Stimulated activated CD4-positive, alpha-beta T cell treated with anti-CD3 and anti-CD28 coated beads, Interleukin-2, amount 100 ng/mL, for 24 hours (primary cell): Measurements from ENCODE around the gene NIM1K.
"Not testable (repeated sequence)": the region's sequence is repeated elsewhere in the genome, so short reads cannot be mapped to it uniquely, and the experiment has no call there.

Experiments used
- DNase-seq, 2 donors: peaks; one replicate each; pipeline ENCODE4 v3.0.0-alpha.2; 2020

The NIM1K gene

DNA sequence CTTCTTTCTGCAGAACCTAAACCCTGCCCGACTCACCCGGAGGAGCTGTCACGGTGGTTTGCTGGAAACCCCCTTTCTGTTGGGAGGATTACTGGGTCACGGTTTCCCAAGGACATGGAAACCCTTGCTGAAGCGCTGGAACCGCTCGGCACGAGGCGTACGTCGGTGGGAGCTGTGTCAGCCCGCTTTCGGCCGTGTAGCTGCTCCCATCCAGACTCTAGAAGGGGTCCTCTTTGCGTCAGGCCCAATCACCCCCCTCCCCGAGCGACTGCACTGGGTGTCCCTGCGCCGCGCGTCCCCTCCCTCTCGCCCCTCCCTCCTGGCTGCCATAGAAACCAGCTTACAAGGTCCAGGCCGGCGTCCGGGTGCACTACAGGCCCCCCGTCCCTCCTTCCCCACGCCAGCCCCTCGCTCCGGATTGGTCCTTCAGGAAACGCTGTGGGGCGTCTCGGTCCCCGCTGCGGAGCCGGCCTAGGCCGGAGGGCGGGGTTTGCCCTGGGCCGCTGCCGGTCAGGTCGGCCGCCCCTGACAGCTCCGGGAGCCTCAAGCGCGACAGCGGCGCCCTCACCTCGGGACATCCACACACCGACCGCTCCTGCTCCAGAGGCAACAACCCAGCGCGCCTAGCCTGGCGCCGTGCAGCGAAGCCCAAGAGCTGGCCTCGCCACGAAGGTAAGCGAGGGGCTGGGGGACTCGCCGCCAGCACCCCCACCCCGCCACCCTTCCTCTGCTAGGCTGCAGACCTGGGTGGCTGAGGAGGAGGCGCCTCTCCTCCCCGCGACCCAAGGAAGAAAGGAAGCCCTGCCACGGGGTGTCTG, at the start of gene NIM1K:
Gene NIM1K (plus strand): TSS at position 486 of the 818 bp plus-strand sequence. CDS start 53,551 bp downstream, outside the sequence.
- peak; percentile 41 to 56 for DNase-seq

DNA sequence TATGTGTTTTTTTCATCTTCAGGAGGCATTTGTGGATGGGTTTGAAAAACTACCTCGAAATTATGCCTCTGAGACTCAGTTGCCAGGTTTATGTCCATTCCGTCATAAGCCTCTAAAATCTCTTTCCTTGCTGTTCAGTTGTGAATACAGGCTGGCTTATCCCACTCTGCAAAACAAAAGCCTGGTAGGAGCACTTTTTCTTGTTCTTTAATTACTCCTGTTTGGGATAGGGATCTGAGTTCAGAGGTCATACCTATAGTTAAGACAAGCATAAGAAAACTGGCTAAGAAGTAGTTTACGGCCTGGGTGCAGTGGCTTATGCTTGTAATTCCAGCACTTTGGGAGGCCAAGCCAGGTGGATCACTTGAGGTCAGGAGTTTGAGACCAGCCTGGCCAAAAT, 47.0 kb upstream of the NIM1K start:
- no peak for DNase-seq

DNA sequence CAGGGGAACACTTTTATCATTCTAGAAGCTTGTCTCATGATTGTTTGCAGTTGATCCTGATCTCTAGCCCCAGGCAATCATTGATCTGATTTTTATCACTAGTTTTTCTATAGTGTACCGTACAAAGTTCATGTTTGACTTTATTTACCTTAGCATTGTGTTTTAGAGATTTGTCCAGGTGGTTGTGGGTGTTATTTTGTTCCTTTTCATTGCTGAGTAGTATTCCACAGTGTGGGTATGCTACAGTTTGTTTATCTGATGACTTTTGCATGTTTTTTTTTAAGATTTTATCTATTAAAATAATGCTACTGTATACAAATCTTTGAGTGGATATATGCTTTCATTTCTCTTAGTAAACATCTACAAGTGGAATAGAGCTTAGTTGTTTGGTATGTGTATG, 45.1 kb upstream of the NIM1K start:
- DNase-seq, result no peak

DNA sequence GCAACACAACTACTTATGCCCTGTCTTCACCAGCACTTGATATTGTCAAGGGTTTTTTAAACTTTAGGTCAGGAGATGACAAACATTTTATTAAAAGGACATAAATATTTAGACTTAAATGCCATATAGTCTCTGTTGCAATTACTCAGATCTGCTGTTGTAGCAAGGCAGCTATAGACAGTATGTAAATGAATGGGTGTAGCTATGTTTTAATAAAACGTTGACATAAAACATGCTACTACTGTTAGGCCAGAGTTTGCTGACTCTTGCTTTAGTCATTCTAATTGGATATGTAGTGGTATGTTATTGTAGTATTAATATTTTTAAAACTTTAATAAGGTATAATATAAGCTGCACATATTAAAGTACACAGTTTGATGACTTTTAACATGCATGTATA, 43.6 kb upstream of the NIM1K start:
- no peak for DNase-seq

GRCh38 chr5:43149231-43149630, 42.8 kb upstream of the NIM1K start:
- no peak for DNase-seq

- no peak for DNase-seq
These were observed 42.0 kb upstream of the NIM1K start for GRCh38 chr5:43150075-43150474.

DNA sequence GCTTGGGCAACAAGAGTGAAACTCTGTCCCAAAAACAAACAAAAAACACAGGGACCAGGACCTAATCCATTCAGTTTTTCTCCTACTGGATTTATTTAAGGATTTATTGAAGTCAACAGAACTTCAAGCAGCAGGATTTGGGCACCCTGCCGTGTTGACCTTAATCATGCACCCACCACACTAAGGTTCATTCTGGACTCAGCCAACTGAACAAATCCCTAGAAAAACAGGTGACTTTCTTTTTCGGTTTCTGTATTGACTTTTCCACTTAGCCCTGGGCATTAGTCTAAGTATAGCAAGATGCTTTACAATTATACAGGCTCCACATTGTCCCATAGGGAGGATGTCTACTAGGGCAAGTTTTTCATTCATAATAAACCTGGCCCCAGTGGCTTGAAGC, 41.3 kb upstream of the NIM1K start:
- DNase-seq, result no peak

GRCh38 chr5:43152946-43153345, 39.1 kb upstream of the NIM1K start:
- no peak for DNase-seq

DNA sequence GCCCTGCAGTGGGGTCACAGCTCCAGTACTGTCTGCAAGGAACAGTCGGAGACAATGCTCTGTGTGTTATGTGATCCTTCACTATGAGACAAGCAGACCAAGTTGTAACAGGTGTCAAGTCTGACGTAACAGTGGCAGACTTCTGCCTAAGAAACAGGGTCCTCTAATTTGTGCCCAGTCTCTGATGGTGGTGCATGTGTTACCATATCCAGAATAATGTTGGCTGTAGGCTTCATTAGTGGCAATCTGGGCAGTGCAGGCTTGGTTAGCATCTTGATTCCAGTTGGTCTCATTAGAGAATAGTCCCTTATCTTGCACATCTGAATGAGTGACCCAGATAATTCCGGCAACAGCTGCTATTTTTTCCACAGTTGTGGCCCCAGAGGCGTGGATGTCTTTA, 37.6 kb upstream of the NIM1K start:
- no peak for DNase-seq

- no peak for DNase-seq
These were observed 36.5 kb upstream of the NIM1K start for GRCh38 chr5:43155394-43156096.

GRCh38 chr5:43156388-43156787, 35.6 kb upstream of the NIM1K start:
- DNase-seq, result no peak

DNA sequence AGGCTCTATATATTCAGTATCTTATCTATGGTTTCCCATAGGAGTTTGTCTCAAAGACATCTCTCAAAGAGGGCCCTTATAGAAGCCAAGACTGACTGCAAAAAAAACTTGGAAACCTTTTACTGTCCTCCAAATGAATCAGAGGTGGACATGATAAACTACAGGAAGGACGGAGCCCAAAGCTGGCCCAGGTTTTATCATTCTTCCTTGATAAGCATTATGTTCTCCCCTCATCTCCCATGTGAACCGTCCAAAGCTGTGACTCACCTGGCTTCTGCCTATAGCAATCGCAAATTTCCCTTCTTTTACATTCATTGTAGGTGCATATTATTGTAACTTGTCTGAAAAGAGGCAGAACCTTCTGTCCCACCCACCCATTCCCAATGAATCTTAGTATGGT, 35.0 kb upstream of the NIM1K start:
- no peak for DNase-seq

- DNase-seq, result no peak
These were observed 30.8 kb upstream of the NIM1K start for GRCh38 chr5:43161244-43161643.

GRCh38 chr5:43164801-43165200, 27.2 kb upstream of the NIM1K start:
- DNase-seq, result not testable (repeated sequence)

DNA sequence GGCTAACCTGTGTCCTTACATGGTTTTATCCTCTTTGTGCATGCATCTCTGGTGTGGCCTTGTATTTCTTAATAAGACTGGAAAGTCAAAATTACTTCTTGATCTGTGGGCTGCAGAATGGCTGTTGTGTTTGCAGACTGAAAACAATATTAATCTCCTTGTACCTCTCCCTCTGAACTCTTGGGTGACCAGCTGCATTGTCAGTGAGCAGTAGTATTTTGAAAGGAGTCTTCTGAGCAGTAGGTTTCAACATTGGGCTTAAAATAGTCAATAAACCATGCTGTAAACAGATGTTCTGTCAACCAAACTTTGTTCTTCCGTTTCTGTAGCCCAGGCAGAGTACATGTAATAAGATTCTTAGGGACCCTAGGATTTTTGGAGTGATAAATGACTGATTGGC, 26.7 kb upstream of the NIM1K start:
- DNase-seq, result no peak

- DNase-seq, result no peak
These were observed 23.9 kb upstream of the NIM1K start for GRCh38 chr5:43168175-43168574.

- DNase-seq, result no peak
These were observed 20.6 kb upstream of the NIM1K start for GRCh38 chr5:43171451-43171850.

GRCh38 chr5:43171926-43172325, 20.1 kb upstream of the NIM1K start:
- no peak for DNase-seq

GRCh38 chr5:43172779-43173178, 19.2 kb upstream of the NIM1K start:
- DNase-seq, result no peak

- no peak for DNase-seq
These were observed 17.4 kb upstream of the NIM1K start for GRCh38 chr5:43174586-43174985.

- DNase-seq, result no peak
These were observed 12.2 kb upstream of the NIM1K start for GRCh38 chr5:43179836-43180235.

GRCh38 chr5:43182421-43182820, 9.6 kb upstream of the NIM1K start:
- DNase-seq, result no peak

DNA sequence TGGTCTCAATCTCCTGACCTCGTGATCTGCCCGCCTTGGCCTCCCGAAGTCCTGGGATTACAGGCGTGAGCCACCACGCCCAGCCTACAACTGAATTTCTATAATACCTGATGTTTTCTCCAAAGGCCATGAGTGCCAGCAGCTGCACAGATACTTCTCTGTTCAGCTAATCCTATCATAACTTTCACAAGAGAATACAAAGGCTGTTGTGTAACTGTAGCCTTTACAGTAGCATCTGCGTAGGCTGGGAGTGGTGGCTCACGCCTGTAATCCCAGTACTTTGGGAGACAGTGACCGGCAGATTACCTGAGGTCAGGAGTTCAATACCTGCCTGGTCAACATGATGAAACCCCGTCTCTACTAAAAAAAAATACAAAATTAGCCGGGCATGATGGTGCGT, 8.9 kb upstream of the NIM1K start:
- not testable (repeated sequence) for DNase-seq
